T-helper 22 cell (primary cell): ENCODE results near the gene EGFR.

Source experiments
- DNase-seq: peaks from one replicate; pipeline ENCODE4 v3.0.0-alpha.2; 2020; ENCODE audit warnings: low read depth

EGFR gene

GRCh38 chr7:55036950-55037736 is 18.3 kb downstream of the EGFR start:
- no peak for DNase-seq

GRCh38 chr7:55043691-55044370 is 25.0 kb downstream of the EGFR start:
- DNase-seq = no peak

GRCh38 chr7:55044371-55044717 is 25.5 kb downstream of the EGFR start:
- no peak for DNase-seq

- DNase-seq = no peak
Observed at GRCh38 chr7:55044791-55045190, 26.0 kb downstream of the EGFR start.

- DNase-seq = no peak
Observed at GRCh38 chr7:55046582-55047342, 27.9 kb downstream of the EGFR start.

GRCh38 chr7:55048221-55048859 is 29.5 kb downstream of the EGFR start:
- DNase-seq = no peak

GRCh38 chr7:55050281-55050680 is 31.5 kb downstream of the EGFR start:
- DNase-seq = no peak

GRCh38 chr7:55052081-55052480 is 33.3 kb downstream of the EGFR start:
- no peak for DNase-seq

- DNase-seq = no peak
Observed at GRCh38 chr7:55052741-55053427, 34.1 kb downstream of the EGFR start.

GRCh38 chr7:55053651-55054571 is 35.1 kb downstream of the EGFR start:
- DNase-seq = no peak

- DNase-seq = no peak
Observed at GRCh38 chr7:55054758-55055157, 35.9 kb downstream of the EGFR start.

- no peak for DNase-seq
Observed at GRCh38 chr7:55055479-55055878, 36.7 kb downstream of the EGFR start.

- DNase-seq = no peak
Observed at GRCh38 chr7:55056068-55056467, 37.3 kb downstream of the EGFR start.

GRCh38 chr7:55056577-55057480 is 38.0 kb downstream of the EGFR start:
- no peak for DNase-seq

- no peak for DNase-seq
Observed at GRCh38 chr7:55058314-55058713, 39.5 kb downstream of the EGFR start.

- no peak for DNase-seq
Observed at GRCh38 chr7:55059021-55059420, 40.2 kb downstream of the EGFR start.

GRCh38 chr7:55060085-55060484 is 41.3 kb downstream of the EGFR start:
- no peak for DNase-seq

- DNase-seq = no peak
Observed at GRCh38 chr7:55060636-55061022, 41.8 kb downstream of the EGFR start.

- DNase-seq = no peak
Observed at GRCh38 chr7:55061726-55062499, 43.1 kb downstream of the EGFR start.
